Aorta (tissue), 5 donors: ENCODE measurements around the gene SLC22A16. TPM values are rescaled to one million over a fixed set of nuclear protein-coding genes. Genes with fewer than 3 reads are reported as not detected.
A peak's percentile ranks its signal among the peaks of the same experiment; 100 is the strongest.

Experiments
- ATAC-seq: fragments of 200-7000 bp; cut with Tn5 transposase; one replicate; pipeline ENCODE4 v1.9.1; 2022; ENCODE audit warnings: moderate library complexity; ENCODE audit not compliant: low FRiP score
- DNase-seq, 2 donors: peaks; one replicate each; pipeline ENCODE4 v3.0.0-alpha.2; 2020
- H3K27ac ChIP-seq, 2 donors: one replicate each; pipeline ENCODE4 v1.5.1; 2013; ENCODE audit warnings: low read length in 2 of 2, mild to moderate bottlenecking in 2 of 2, moderate library complexity in 2 of 2, control low read depth in 1 of 2, inconsistent platforms in 1 of 2, low read depth in 1 of 2
- H3K27me3 ChIP-seq, 2 donors: one replicate each; pipeline ENCODE4 v1.6.1; 2013; ENCODE audit warnings: control low read depth in 1 of 2, low read length in 1 of 2, mild to moderate bottlenecking in 1 of 2, moderate library complexity in 1 of 2; ENCODE audit not compliant: insufficient read depth in 2 of 2, control insufficient read depth in 1 of 2
- H3K36me3 ChIP-seq, 2 donors: one replicate each; pipeline ENCODE4 v1.6.1; 2013; ENCODE audit warnings: control low read depth in 1 of 2, low read length in 1 of 2, mild to moderate bottlenecking in 1 of 2; ENCODE audit not compliant: insufficient read depth in 2 of 2, control insufficient read depth in 1 of 2
- H3K4me1 ChIP-seq, 2 donors: one replicate each; pipeline ENCODE4 v1.6.1; 2013; ENCODE audit warnings: low read length in 2 of 2, control low read depth in 1 of 2, mild to moderate bottlenecking in 1 of 2, moderate library complexity in 1 of 2; ENCODE audit not compliant: insufficient read depth in 2 of 2, control insufficient read depth in 1 of 2
- H3K4me3 ChIP-seq, 2 donors: one replicate each; pipeline ENCODE4 v1.5.1; 2013; ENCODE audit warnings: low read length in 2 of 2, control low read depth in 1 of 2, mild to moderate bottlenecking in 1 of 2
- H3K9me3 ChIP-seq: one replicate; pipeline ENCODE4 v1.6.1; 2013; ENCODE audit warnings: mild to moderate bottlenecking, low read length; ENCODE audit not compliant: control insufficient read depth
- WGBS, 2 donors: extraction: QIAGEN DNeasy Blood & Tissue Kit; methylation state at CpG; one replicate each; pipeline ENCODE4 v1.1.7; 2013; 5-methylcytosine and 5-hydroxymethylcytosine counted together
- intact Hi-C, 2 donors: fragments of 100-400 bp; cut with DNase I; formaldehyde crosslinking; loops; one replicate each; pipeline versions ENCODE4 v1.14.2 to v1.15.0; 2022
- long read RNA-seq, 2 donors: library from polyadenylated mRNA; unstranded; transcript quantifications; one replicate each; pipeline ENCODE4 v2.0.0, GENCODE V29; 2020 to 2021
- polyA plus RNA-seq, 2 donors: library from polyadenylated mRNA; stranded (reverse); fragments of 200-250 nt; gene quantifications; one replicate each; pipeline ENCODE4 v1.2.3, GENCODE V29; 2013
- total RNA-seq, 2 donors: library from RNA; stranded (reverse); fragmentation: NEBNext Ultra II Directional; extraction: Animal tissue kit (Norgen Biotek cat#: 25700); gene quantifications; one replicate each; pipeline ENCODE4 v1.2.1, GENCODE V29; 2021
- donor health status: healthy with polysubstance abuse.
- donor health status: Bipolar disorder and iron deficiency.
- donor health status: DM: no; HTN: no; CAD: no.
- donor health status: DM: no; HTN: no; CAD: no.
- donor health status: DM: yes; HTN: yes; CAD: no.

SLC22A16 gene
- total RNA-seq (under 1 TPM; 0.55 to 0.69 TPM), polyA plus RNA-seq (under 1 TPM in 1 of 2 donors, not detected in 1; 0.38 TPM)
- long read RNA-seq, donor 1, partial matches to known transcripts, result 0 of 2 reads
- long read RNA-seq, donor 1, other reads (novel, unspliced or antisense), result 0 of 2 reads
- long read RNA-seq, donor 2, result 0 reads

GRCh38 chr6:110476046-110476849 lies at the start of gene SLC22A16:
Gene SLC22A16 (minus strand): TSS chr6:110476613. CDS start chr6:110476574, 39 bp downstream.
- no peaks in the 10 kb centered on the region for H3K36me3 ChIP-seq
- H3K4me3 ChIP-seq, result peak within 1 kb of the TSS in 1 of 2 donors; percentile 35
- ATAC-seq, result peak; percentile 54
- no peaks in the 10 kb centered on the region for H3K27me3 ChIP-seq
- 3 to 4% methylated on average over 55 to 84 of the region's 85 CpGs for WGBS, 2 donors
- peak in 1 of 2 donors; percentile 53 for DNase-seq
- H3K9me3 ChIP-seq, result peaks cover 3% of the 10 kb centered on the region
- intact Hi-C loops, result no loop called here
- H3K27ac ChIP-seq, result no peak within 1 kb of the TSS
- H3K4me1 ChIP-seq, result no peaks in the 10 kb centered on the region

- H3K27me3 ChIP-seq, result no peaks in the 10 kb centered on the region
- no peak overlapping the region for H3K4me3 ChIP-seq
- whole genome bisulfite sequencing, 2 donors, result 68 to 76% methylated on average over 4 of the region's 4 CpGs
- DNase-seq (no peak), ATAC-seq (no peak)
- H3K36me3 ChIP-seq, result no peaks in the 10 kb centered on the region
- no peak overlapping the region for H3K27ac ChIP-seq
- no peaks in the 10 kb centered on the region for H3K4me1 ChIP-seq
- intact Hi-C loops, result loop anchor here in 1 of 2 donors (5.0 to 10.0 kb wide), 2 partner anchors 350 to 427 kb away; partner anchors contain the start of gene AMD1
- no peaks in the 10 kb centered on the region for H3K9me3 ChIP-seq
Measured at GRCh38 chr6:110525001-110525400, 48.6 kb upstream of the SLC22A16 start.

- no peak for ATAC-seq
- Histone ChIP-seq H3K27me3 (no peaks in the 10 kb centered on the region), H3K9me3 (no peaks in the 10 kb centered on the region), H3K36me3 (no peaks in the 10 kb centered on the region), H3K4me1 (no peaks in the 10 kb centered on the region), H3K4me3 (no peak overlapping the region), H3K27ac (no peak overlapping the region)
- intact Hi-C loops, result loop anchor here in 1 of 2 donors (10.0 kb wide), 1 partner anchor 350 kb away; the partner anchor contains the start of gene AMD1
- 56 to 57% methylated on average over 2 of the region's 2 CpGs for WGBS, 2 donors
- no peak for DNase-seq
Measured at GRCh38 chr6:110524305-110524704, 47.9 kb upstream of the SLC22A16 start.

- WGBS, 2 donors, result 82 to 84% methylated on average over 4 of the region's 4 CpGs
- Histone ChIP-seq H3K27ac (no peak overlapping the region), H3K4me3 (no peak overlapping the region), H3K36me3 (no peaks in the 10 kb centered on the region), H3K27me3 (no peaks in the 10 kb centered on the region), H3K4me1 (no peaks in the 10 kb centered on the region), H3K9me3 (no peaks in the 10 kb centered on the region)
- no peak for DNase-seq
- intact Hi-C loops, result loop anchor here in 1 of 2 donors (10.0 kb wide), 1 partner anchor 351 kb away; the partner anchor contains the start of gene AMD1
- ATAC-seq, result no peak
Measured at GRCh38 chr6:110523451-110524021, 47.1 kb upstream of the SLC22A16 start.

GRCh38 chr6:110522427-110522826 lies 46.0 kb upstream of the SLC22A16 start:
- no peaks in the 10 kb centered on the region for H3K9me3 ChIP-seq
- no peak overlapping the region for H3K4me3 ChIP-seq
- 78 to 95% methylated on average over 3 of the region's 3 CpGs for WGBS, 2 donors
- no peaks in the 10 kb centered on the region for H3K4me1 ChIP-seq
- DNase-seq (no peak), ATAC-seq (no peak)
- H3K27ac ChIP-seq, result no peak overlapping the region
- no peaks in the 10 kb centered on the region for H3K27me3 ChIP-seq
- H3K36me3 ChIP-seq, result no peaks in the 10 kb centered on the region
- intact Hi-C loops, result loop anchor here in 1 of 2 donors (10.0 kb wide), 1 partner anchor 352 kb away; the partner anchor contains the start of gene AMD1

GRCh38 chr6:110520992-110521543 lies 44.7 kb upstream of the SLC22A16 start:
- DNase-seq (no peak), ATAC-seq (no peak)
- Histone ChIP-seq H3K27ac (no peak overlapping the region), H3K36me3 (no peaks in the 10 kb centered on the region), H3K4me1 (no peaks in the 10 kb centered on the region), H3K27me3 (no peaks in the 10 kb centered on the region), H3K4me3 (no peak overlapping the region), H3K9me3 (no peaks in the 10 kb centered on the region)
- whole genome bisulfite sequencing, 2 donors, result 78 to 87% methylated on average over 17 of the region's 17 CpGs
- intact Hi-C loops, result loop anchor here in 1 of 2 donors (10.0 kb wide), 1 partner anchor 354 kb away; the partner anchor contains the start of gene AMD1

- no peak for DNase-seq
- H3K4me3 ChIP-seq, result no peak overlapping the region
- no peak for ATAC-seq
- H3K36me3 ChIP-seq, result no peaks in the 10 kb centered on the region
- intact Hi-C loops, result loop anchor here in 1 of 2 donors (10.0 kb wide), 1 partner anchor 354 kb away; the partner anchor contains the start of gene AMD1
- WGBS, 2 donors, result 68 to 73% methylated on average over 12 of the region's 12 CpGs
- no peak overlapping the region for H3K27ac ChIP-seq
- H3K27me3 ChIP-seq, result no peaks in the 10 kb centered on the region
- no peaks in the 10 kb centered on the region for H3K9me3 ChIP-seq
- no peaks in the 10 kb centered on the region for H3K4me1 ChIP-seq
Measured at GRCh38 chr6:110520209-110520965, 44.0 kb upstream of the SLC22A16 start.
